Astrocyte (in vitro differentiated cells and primary cell): ENCODE measurements around the gene MLH1. TPM values are rescaled to one million over a fixed set of nuclear protein-coding genes. Genes with fewer than 3 reads are reported as not detected.

Experiments used
- DNase-seq: peaks from one replicate; pipeline ENCODE4 v3.0.0-alpha.2; 2010; ENCODE audit warnings: low read depth
- FAIRE-seq: peaks from 2 replicates; lab custom pipeline; 2011; peaks lifted over from hg19 to GRCh38; lab: Jason Lieb, UNC
- H2AFZ ChIP-seq: 2 replicates; pipeline ENCODE4 v1.6.0; 2012; ENCODE audit warnings: low read depth, low read length, inconsistent platforms
- H3K27ac ChIP-seq: 2 replicates; pipeline ENCODE4 v1.5.1; 2011; ENCODE audit warnings: low read depth, low read length, inconsistent platforms
- H3K27me3 ChIP-seq: 2 replicates; pipeline ENCODE4 v1.6.0; 2011; ENCODE audit warnings: low read length, inconsistent platforms; ENCODE audit not compliant: insufficient read depth
- H3K36me3 ChIP-seq: 2 replicates; pipeline ENCODE4 v1.5.1; 2011; ENCODE audit warnings: low read length, inconsistent platforms; ENCODE audit not compliant: insufficient read depth
- H3K4me1 ChIP-seq: 2 replicates; pipeline ENCODE4 v1.5.1; 2011; ENCODE audit warnings: low read length, inconsistent platforms; ENCODE audit not compliant: insufficient read depth
- H3K4me2 ChIP-seq: 2 replicates; pipeline ENCODE4 v1.6.0; 2012; ENCODE audit warnings: low read length, inconsistent platforms
- H3K4me3 ChIP-seq: 2 replicates; pipeline ENCODE4 v1.5.1; 2011; ENCODE audit warnings: low read depth, mild to moderate bottlenecking, low read length, inconsistent platforms; ENCODE audit not compliant: insufficient read depth
- H3K79me2 ChIP-seq: 2 replicates; pipeline ENCODE4 v1.6.0; 2012; ENCODE audit warnings: mild to moderate bottlenecking, low read length, inconsistent platforms; ENCODE audit not compliant: insufficient read depth
- H3K9ac ChIP-seq: 2 replicates; pipeline ENCODE4 v1.6.0; 2012; ENCODE audit warnings: mild to moderate bottlenecking, low read length, inconsistent platforms
- H3K9me3 ChIP-seq: 2 replicates; pipeline ENCODE4 v1.5.1; 2012; ENCODE audit warnings: low read depth, mild to moderate bottlenecking, low read length, inconsistent platforms; ENCODE audit not compliant: insufficient read depth
- H4K20me1 ChIP-seq: 2 replicates; pipeline ENCODE4 v1.6.0; 2012; ENCODE audit warnings: low read length, inconsistent platforms; ENCODE audit not compliant: insufficient read depth
- H3K27ac Mint-ChIP-seq: one replicate; pipeline ENCODE4 v1.8.0; 2021; ENCODE audit warnings: mild to moderate bottlenecking, mixed read lengths; ENCODE audit not compliant: unreplicated experiment
- H3K27me3 Mint-ChIP-seq: one replicate; pipeline ENCODE4 v1.8.0; 2021; ENCODE audit warnings: low read depth, mixed read lengths; ENCODE audit not compliant: unreplicated experiment
- H3K36me3 Mint-ChIP-seq: one replicate; pipeline ENCODE4 v1.8.0; 2021; ENCODE audit warnings: low read depth, mixed read lengths; ENCODE audit not compliant: unreplicated experiment
- H3K4me1 Mint-ChIP-seq: one replicate; pipeline ENCODE4 v1.8.0; 2021; ENCODE audit warnings: low read depth, mixed read lengths; ENCODE audit not compliant: unreplicated experiment
- H3K4me3 Mint-ChIP-seq: one replicate; pipeline ENCODE4 v1.8.0; 2021; ENCODE audit warnings: mild to moderate bottlenecking, moderate library complexity, mixed read lengths; ENCODE audit not compliant: unreplicated experiment
- H3K9me3 Mint-ChIP-seq: one replicate; pipeline ENCODE4 v1.8.0; 2021; ENCODE audit warnings: mild to moderate bottlenecking, mixed read lengths; ENCODE audit not compliant: unreplicated experiment
- CTCF ChIP-seq: IDR thresholded peaks from 2 replicates; pipeline ENCODE4 v1.5.1; 2011; ENCODE audit warnings: low read depth, mild to moderate bottlenecking, inconsistent platforms, low read length, moderate library complexity; ENCODE audit not compliant: insufficient read depth
- EZH2 ChIP-seq: IDR thresholded peaks from 2 replicates; pipeline ENCODE4 v1.6.1; 2012; ENCODE audit warnings: mild to moderate bottlenecking, low read length, inconsistent platforms; ENCODE audit not compliant: insufficient read depth
- total RNA-seq: library from RNA; stranded (reverse); gene quantifications from 2 replicates; pipeline ENCODE4 v1.2.1, GENCODE V29; 2021

The MLH1 gene
- total RNA-seq, 1 donor from 2014 or later, result 32.0 TPM

- Mint-ChIP-seq H3K27me3 (no peaks in the 10 kb centered on the region), H3K9me3 (no peaks in the 10 kb centered on the region), H3K4me3 (no peak overlapping the region), H3K27ac (no peak overlapping the region), H3K36me3 (no peaks in the 10 kb centered on the region), H3K4me1 (peaks cover 6% of the 10 kb centered on the region)
- H3K4me1 ChIP-seq, result peaks cover 13% of the 10 kb centered on the region
- no peak overlapping the region for H2AFZ ChIP-seq
- no peak overlapping the region for H3K4me2 ChIP-seq
- no peaks in the 10 kb centered on the region for H3K36me3 ChIP-seq
- no peaks in the 10 kb centered on the region for H4K20me1 ChIP-seq
- no peaks in the 10 kb centered on the region for H3K9me3 ChIP-seq
- no peak overlapping the region for H3K4me3 ChIP-seq
- TF ChIP-seq CTCF (no peak), EZH2 (no peak)
- no peaks in the 10 kb centered on the region for H3K79me2 ChIP-seq
- no peak overlapping the region for H3K9ac ChIP-seq
- FAIRE-seq (no peak), DNase-seq (no peak)
- H3K27me3 ChIP-seq, result no peaks in the 10 kb centered on the region
- H3K27ac ChIP-seq, result no peak overlapping the region
Observed at GRCh38 chr3:36956155-36956554, 37.2 kb upstream of the MLH1 start.

GRCh38 chr3:36957063-36957462 lies 36.3 kb upstream of the MLH1 start:
- DNase-seq (no peak), FAIRE-seq (no peak)
- Mint-ChIP-seq H3K27me3 (no peaks in the 10 kb centered on the region), H3K27ac (no peak overlapping the region), H3K9me3 (no peaks in the 10 kb centered on the region), H3K4me3 (no peak overlapping the region), H3K36me3 (no peaks in the 10 kb centered on the region), H3K4me1 (peaks cover 6% of the 10 kb centered on the region)
- H3K36me3 ChIP-seq, result no peaks in the 10 kb centered on the region
- H3K79me2 ChIP-seq, result no peaks in the 10 kb centered on the region
- H3K4me3 ChIP-seq, result no peak overlapping the region
- no peaks in the 10 kb centered on the region for H3K27me3 ChIP-seq
- H3K4me2 ChIP-seq, result no peak overlapping the region
- H3K4me1 ChIP-seq, result peaks cover 13% of the 10 kb centered on the region
- no peak overlapping the region for H3K9ac ChIP-seq
- no peak overlapping the region for H2AFZ ChIP-seq
- TF ChIP-seq CTCF, result no peak
- TF ChIP-seq EZH2, result no peak
- no peaks in the 10 kb centered on the region for H3K9me3 ChIP-seq
- no peaks in the 10 kb centered on the region for H4K20me1 ChIP-seq
- H3K27ac ChIP-seq, result no peak overlapping the region

GRCh38 chr3:36957862-36958686 lies 35.2 kb upstream of the MLH1 start:
- Mint-ChIP-seq H3K9me3 (no peaks in the 10 kb centered on the region), H3K27ac (peak overlapping the region; percentile 2), H3K36me3 (no peaks in the 10 kb centered on the region), H3K4me3 (no peak overlapping the region), H3K4me1 (peaks cover 6% of the 10 kb centered on the region), H3K27me3 (no peaks in the 10 kb centered on the region)
- TF ChIP-seq CTCF (no peak), EZH2 (no peak)
- Histone ChIP-seq H3K4me1 (peaks cover 13% of the 10 kb centered on the region), H4K20me1 (no peaks in the 10 kb centered on the region), H3K9me3 (no peaks in the 10 kb centered on the region), H3K4me3 (no peak overlapping the region), H3K4me2 (peak overlapping the region; percentile 31), H3K79me2 (no peaks in the 10 kb centered on the region), H3K9ac (peak overlapping the region; percentile 16), H3K27me3 (no peaks in the 10 kb centered on the region), H3K36me3 (no peaks in the 10 kb centered on the region), H2AFZ (no peak overlapping the region), H3K27ac (peak overlapping the region; percentile 60)
- peak; percentile 69 for DNase-seq
- no peak for FAIRE-seq
